HG02970 (cell line): Measurements from ENCODE around the gene CCNI.
A peak's percentile ranks its signal among the peaks of the same experiment; 100 is the strongest.
"Not testable (repeated sequence)": the region's sequence is repeated elsewhere in the genome, so short reads cannot be mapped to it uniquely, and the experiment has no call there.

ENCODE experiments used
- ATAC-seq: cut with Tn5 transposase; IDR thresholded peaks from one replicate; pipeline ENCODE4 v1.9.1; 2021; ENCODE audit warnings: mild to moderate bottlenecking, moderate library complexity, moderate number of reproducible peaks; ENCODE audit not compliant: unreplicated experiment, low FRiP score

Gene CCNI, protein sequence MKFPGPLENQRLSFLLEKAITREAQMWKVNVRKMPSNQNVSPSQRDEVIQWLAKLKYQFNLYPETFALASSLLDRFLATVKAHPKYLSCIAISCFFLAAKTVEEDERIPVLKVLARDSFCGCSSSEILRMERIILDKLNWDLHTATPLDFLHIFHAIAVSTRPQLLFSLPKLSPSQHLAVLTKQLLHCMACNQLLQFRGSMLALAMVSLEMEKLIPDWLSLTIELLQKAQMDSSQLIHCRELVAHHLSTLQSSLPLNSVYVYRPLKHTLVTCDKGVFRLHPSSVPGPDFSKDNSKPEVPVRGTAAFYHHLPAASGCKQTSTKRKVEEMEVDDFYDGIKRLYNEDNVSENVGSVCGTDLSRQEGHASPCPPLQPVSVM

GRCh38 chr4:77075869-77076799, at the start of gene CCNI:
Gene CCNI (minus strand): TSS chr4:77075989. CDS start chr4:77066362, 9,627 bp downstream.
- ATAC-seq: peak; percentile 78

DNA sequence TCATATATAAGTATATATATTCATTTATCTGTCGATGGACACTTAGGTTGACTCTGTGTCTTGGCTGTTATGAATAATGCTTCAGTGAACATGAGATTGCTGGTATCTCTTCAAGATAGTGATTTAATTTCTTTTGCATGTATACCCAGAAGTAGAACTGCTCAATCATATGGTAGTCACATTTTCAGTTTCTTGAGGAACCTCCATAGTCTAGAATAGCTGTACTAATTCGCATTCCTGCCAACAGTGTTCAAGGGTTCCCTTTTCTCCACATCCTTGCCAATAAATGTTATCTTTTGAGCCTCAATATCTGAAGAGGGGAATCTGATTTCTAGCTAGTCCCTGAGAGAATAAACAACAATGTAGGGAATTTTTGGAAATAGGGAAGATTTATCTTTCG, 48.8 kb upstream of the CCNI start:
- ATAC-seq: no peak

DNA sequence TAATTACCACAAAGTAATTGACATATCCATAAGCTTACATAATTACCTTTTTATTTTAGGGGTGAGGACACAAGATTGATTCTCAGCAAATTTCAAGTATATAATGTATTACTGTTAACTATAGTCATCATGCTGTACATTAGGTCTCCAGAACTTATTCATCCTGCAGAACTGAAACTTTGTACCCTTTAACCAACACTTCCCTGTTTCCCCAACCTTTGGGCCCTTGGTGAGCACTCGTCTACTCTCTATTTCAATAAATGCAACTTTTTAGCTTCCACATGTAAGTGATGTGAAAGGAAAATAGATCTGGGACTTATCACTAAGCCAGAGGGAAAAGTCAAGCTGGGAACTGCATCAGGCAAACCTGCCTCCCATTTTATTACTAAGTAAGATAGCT, 47.6 kb upstream of the CCNI start:
- no peak for ATAC-seq

GRCh38 chr4:77122656-77123055, 46.9 kb upstream of the CCNI start:
- ATAC-seq: no peak

DNA sequence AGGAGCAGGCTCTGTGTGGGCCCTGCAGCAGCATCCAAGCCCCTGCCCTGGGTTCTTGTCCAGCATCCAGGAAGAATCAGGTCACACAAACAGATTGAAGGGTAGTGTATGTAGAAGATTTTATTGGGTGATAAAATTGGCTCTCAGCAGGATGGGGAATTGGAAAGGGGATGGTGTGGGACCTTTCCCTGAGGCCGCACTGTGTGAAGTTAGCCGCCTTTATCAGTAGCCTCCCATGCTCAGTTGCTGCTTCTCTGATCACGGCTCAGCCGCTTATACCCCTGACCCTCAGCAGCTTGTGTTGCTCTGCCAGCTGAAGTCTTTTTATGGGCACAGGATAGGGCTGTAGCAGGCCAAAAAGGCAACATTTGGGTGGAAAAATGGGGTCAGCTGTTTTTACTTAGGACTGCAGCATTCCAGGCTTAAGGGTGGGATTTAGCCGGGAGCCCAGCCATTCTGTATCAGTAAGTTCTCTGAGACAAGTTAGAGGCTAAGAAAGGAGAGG, 46.0 kb upstream of the CCNI start:
- no peak for ATAC-seq

DNA sequence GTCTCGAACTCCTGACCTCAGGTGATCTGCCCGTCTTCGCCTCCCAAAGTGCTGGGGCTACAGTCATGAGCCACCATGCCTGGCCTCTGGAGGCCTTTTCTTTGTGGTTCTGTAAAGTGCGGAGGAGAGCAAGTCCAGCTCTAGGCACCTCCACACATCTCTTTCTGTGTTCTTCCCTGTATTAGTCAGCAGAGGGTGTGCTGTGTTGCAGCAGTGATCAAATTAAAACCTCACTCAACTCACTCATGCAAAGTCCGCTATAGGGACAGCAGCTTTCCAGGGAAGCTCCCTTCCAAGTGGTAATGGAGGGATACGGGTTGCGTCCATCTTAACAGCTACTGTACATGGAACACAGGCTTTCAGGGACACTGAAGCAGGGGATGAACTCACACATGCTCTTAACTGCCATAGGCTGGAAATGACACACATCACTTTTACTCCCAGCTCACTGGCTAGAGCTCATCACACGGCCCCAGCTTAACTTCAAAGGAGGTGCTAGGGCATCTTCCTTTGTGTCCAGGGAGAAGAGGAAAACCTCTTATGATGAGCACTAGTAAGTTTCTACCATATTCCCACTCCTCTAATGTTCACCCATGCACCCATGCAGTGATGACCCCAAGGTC, 45.2 kb upstream of the CCNI start:
- ATAC-seq: no peak

DNA sequence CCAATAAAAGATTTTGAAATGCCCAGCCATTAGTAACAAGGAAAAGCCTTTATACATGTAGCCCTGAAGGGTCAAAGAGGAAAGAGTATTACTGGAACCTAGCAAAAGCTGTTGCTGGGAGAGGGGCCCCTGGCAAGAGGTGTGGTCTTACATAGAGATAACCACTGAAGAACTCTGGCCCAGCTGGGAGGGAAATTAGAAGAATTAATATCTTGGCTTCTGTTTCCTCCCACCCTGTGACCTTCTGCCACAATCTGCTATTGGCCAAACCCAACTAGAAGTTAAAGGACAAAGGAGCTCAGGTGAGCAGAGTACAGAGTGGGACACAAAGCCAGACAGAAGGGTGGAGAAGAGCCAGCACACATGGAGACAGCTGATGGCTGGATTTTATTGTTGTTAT, 41.9 kb upstream of the CCNI start:
- no peak for ATAC-seq

GRCh38 chr4:77113069-77113468, 37.3 kb upstream of the CCNI start:
- no peak for ATAC-seq

- ATAC-seq: no peak
Observed at GRCh38 chr4:77110730-77111129, 34.9 kb upstream of the CCNI start.

GRCh38 chr4:77104791-77105540, 29.2 kb upstream of the CCNI start:
- ATAC-seq: no peak

DNA sequence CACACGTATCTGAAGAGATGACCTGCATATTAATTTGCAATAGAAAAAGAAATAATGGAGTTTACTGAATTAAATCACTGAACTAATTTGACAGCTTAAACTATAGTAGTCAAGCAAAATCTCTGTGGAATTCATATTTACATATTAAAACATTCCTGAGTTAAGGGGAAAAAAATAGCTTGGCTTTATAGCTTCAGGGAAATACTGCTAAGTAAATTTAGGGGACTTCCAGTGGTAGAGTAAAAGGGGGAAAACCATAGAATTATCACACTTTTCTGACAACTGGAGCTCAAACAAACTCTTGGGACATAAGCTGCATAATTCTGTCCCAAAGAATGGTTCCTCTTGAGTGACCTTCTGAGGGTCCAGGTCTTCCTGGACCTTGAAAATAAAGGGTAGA, 28.6 kb upstream of the CCNI start:
- no peak for ATAC-seq

- ATAC-seq: no peak
Observed at GRCh38 chr4:77100234-77100633, 24.4 kb upstream of the CCNI start.

GRCh38 chr4:77097611-77098010, 21.8 kb upstream of the CCNI start:
- ATAC-seq: no peak

GRCh38 chr4:77095101-77095821, 19.5 kb upstream of the CCNI start:
- peak; percentile 69 for ATAC-seq

DNA sequence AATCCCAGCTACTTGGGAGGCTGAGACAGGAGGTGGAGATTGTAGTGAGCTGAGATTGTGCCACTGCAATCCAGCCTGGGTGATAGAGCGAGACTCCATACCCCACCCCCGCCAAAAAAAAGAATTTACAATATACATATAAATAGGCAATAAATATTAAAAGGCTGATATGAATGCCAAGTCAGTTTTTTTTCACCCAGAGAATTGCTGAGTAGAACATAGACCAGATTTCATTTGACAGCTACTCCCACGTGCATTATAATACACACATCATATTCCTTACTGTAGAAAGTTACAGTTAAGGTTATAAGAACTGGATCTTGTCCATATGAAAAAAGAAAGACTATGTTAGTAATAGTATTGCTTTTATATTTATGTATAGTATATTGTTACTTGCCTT, 18.7 kb upstream of the CCNI start:
- no peak for ATAC-seq

- no peak for ATAC-seq
Observed at GRCh38 chr4:77093401-77093800, 17.6 kb upstream of the CCNI start.

DNA sequence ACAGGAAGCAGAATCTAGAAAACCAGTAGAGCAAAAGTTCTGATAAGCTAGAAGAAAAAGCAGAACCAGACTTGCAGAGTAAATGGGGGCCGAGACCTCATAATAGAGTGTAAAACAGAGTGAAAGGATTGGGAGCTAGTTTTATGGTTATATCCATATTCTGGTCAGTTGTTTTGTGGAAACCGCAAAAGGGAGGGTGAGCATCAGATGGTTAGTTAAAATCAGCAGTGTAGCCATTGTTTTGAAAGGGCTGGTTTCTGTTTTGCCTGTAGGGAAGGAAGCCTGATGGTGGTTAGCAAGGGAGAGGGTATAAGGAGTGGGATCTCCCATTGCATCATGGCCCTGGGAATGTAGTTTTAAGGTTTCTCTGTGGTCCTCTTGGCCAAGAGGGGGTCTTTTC, 17.2 kb upstream of the CCNI start:
- ATAC-seq: no peak

GRCh38 chr4:77089866-77090265, 14.1 kb upstream of the CCNI start:
- ATAC-seq: no peak

DNA sequence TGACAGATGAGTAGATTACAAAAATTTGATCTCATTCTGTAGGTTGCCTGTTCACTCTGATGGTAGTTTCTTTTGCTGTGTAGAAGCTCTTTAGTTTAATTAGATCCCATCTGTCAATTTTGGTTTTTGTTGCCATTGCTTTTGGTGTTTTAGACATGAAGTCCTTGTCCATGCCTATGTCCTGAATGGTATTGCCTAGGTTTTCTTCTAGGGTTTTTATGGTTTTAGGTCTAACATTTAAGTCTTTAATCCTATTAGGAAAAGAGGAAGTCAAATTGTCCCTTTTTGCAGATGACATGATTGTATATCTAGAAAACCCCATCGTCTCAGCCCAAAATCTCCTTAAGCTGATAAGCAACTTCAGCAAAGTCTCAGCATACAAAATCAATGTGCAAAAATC, 11.2 kb upstream of the CCNI start:
- ATAC-seq: not testable (repeated sequence)
